BLaER1 treated with 17β-estradiol and CSF1 and Interleukin-3, amounts not matched to agents 10 nM and 100 nM (cell line): ENCODE measurements around the gene NALCN.

Source experiments
- H3K27ac ChIP-seq, 11 experiments: shearing (Covaris generic); formaldehyde crosslinking; 2 replicates each; pipeline ENCODE4 v1.8.1; 2022
- H3K27me3 ChIP-seq, 11 experiments: shearing (Covaris generic); formaldehyde crosslinking; 2 replicates each; pipeline ENCODE4 v1.8.1; 2022
- H3K36me3 ChIP-seq, 11 experiments: shearing (Covaris generic); formaldehyde crosslinking; 2 replicates each; pipeline ENCODE4 v1.8.1; 2022
- H3K4me1 ChIP-seq, 10 experiments: shearing (Covaris generic); formaldehyde crosslinking; 2 replicates each; pipeline ENCODE4 v1.8.1; 2022
- H3K4me2 ChIP-seq, 11 experiments: shearing (Covaris generic); formaldehyde crosslinking; 2 replicates each; pipeline ENCODE4 v1.8.1; 2022
- H3K4me3 ChIP-seq, 10 experiments: shearing (Covaris generic); formaldehyde crosslinking; 2 replicates each; pipeline ENCODE4 v1.8.1; 2022
- H3K9ac ChIP-seq, 11 experiments: shearing (Covaris generic); formaldehyde crosslinking; 2 replicates each; pipeline ENCODE4 v1.8.1; 2022
- H3K9me3 ChIP-seq, 11 experiments: shearing (Covaris generic); formaldehyde crosslinking; replicated peaks in 1 of 11; 2 replicates each; pipeline ENCODE4 v1.8.1; 2022
- H4K20me1 ChIP-seq, 11 experiments: shearing (Covaris generic); formaldehyde crosslinking; 2 replicates each; pipeline ENCODE4 v1.8.1; 2022
- Cebpa-rat ChIP-seq, 11 experiments: shearing (Covaris generic); IDR thresholded peaks; 2 replicates each; pipeline ENCODE4 v1.8.1; 2022

The NALCN gene

DNA sequence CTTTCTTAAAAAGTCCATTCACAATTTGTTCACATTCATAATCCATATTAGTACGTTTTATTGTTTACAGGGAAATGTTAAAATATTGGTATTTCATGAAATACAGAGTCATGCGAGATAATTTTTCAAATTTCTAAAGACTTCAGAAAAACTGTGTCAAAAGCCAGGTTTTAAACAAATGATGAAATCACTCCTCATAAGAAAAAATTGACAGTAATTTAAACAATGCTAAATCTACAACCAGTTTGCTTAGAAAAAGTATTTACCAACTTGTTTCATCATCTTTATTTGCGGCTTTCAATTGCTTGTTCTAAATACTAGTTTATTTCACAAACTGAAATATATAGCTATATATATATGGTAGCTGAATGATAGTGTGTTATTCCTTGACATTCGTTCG lies 1.2 kb upstream of the NALCN start:
- H3K27me3 ChIP-seq, result no peaks in the 10 kb centered on the region
- no peaks in the 10 kb centered on the region for H3K36me3 ChIP-seq
- H3K4me2 ChIP-seq, result no peak overlapping the region
- no peak overlapping the region for H3K9ac ChIP-seq
- no peak for TF ChIP-seq Cebpa-rat (IDR thresholded peaks at IDR 0.05)
- no peaks in the 10 kb centered on the region for H4K20me1 ChIP-seq
- H3K4me3 ChIP-seq, result no peak overlapping the region
- H3K9me3 ChIP-seq, result peaks cover 3 to 17% (median 10%) of the 10 kb centered on the region in 11 experiments; a peak in 15 of 22 replicates
- no peaks in the 10 kb centered on the region for H3K4me1 ChIP-seq
- no peak overlapping the region for H3K27ac ChIP-seq

DNA sequence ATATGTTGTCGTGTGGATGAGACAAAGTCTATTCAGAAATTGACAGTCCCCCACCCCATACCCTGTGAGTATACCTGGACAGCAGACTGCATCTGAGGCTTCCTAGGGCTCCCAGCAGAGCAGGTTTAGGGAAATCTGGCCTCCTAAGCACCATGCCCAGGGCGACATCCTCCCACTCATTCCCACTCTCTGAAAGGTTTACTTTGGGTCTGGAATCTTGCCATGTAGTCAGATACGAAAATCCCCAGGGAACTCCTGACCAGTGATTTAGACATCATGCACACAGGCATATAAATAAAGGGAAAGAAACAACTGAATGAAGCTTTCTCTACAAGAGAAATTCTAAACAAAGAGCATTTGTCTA lies 717 bp upstream of the NALCN start:
- no peak overlapping the region for H3K4me2 ChIP-seq
- H4K20me1 ChIP-seq, result no peaks in the 10 kb centered on the region
- H3K9ac ChIP-seq, result no peak overlapping the region
- H3K4me3 ChIP-seq, result no peak overlapping the region
- TF ChIP-seq Cebpa-rat (IDR thresholded peaks at IDR 0.05), result no peak
- H3K36me3 ChIP-seq, result no peaks in the 10 kb centered on the region
- H3K9me3 ChIP-seq, result peaks cover 3 to 17% (median 10%) of the 10 kb centered on the region in 11 experiments; a peak in 15 of 22 replicates
- no peak overlapping the region for H3K27ac ChIP-seq
- no peaks in the 10 kb centered on the region for H3K4me1 ChIP-seq
- no peaks in the 10 kb centered on the region for H3K27me3 ChIP-seq

DNA sequence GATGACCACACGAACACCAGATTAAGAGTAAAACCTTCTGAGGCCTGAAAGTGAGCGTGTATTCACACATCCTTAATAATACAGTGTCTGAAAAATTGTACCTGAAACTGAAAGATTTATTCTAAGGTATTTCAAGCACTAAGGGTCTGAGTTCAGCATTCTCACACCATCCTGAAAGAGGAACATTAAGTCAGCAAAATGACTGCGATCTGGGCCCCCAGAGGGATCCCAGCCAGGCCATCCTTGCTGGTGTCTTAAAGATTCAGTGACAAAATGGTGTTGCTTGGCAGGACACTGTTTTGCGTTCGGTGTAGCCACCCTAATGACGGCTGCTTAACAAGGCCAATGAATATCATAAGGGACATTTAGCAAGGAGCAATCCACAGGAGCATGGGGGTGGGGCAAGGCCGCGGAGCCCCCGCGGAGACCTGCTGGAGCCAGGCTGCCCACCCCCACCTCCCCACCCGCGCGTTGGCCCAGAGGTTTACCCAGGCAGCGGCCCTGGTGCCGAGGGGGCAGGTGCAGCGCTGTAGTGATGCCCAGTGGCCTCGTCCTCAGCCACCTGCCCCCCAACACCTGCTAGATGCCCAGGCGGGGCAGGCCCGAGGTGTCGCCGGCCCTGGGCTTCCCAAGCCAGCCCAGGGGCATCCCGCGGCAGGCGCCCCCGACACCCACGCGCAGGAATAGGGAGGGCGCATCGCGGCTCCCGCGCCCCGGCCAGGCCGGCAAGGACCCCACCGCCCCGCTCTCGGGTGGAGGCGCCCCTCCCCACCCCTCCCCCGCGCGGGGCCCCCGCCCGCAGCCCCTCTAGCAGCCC lies 742 bp downstream of the NALCN start:
- peaks cover 3 to 17% (median 10%) of the 10 kb centered on the region in 11 experiments; a peak in 15 of 22 replicates for H3K9me3 ChIP-seq
- H3K4me3 ChIP-seq, result no peak overlapping the region
- no peaks in the 10 kb centered on the region for H3K27me3 ChIP-seq
- no peak overlapping the region for H3K9ac ChIP-seq
- no peak overlapping the region for H3K4me2 ChIP-seq
- H3K36me3 ChIP-seq, result no peaks in the 10 kb centered on the region
- H3K27ac ChIP-seq, result no peak overlapping the region
- H4K20me1 ChIP-seq, result no peaks in the 10 kb centered on the region
- no peak for TF ChIP-seq Cebpa-rat (IDR thresholded peaks at IDR 0.05)
- no peaks in the 10 kb centered on the region for H3K4me1 ChIP-seq

DNA sequence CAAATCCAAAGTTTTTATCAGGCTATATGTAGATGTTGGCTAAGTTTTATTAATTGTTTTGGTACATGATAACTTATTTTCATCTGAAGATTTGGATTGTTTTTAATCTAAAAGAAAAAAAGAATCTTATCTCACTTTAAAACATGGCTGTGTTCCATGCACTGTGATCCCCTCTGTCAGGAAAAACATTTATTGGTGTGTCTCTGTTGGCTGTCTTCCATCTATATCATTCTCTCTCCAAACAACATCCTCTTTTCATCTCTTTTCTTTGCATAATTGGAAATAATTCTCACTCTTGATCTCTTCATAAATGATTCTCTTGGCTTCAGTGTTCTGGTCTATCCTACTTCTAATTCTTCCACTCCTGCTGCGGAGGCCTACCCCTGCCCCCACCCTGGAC lies 4.2 kb downstream of the NALCN start:
- Histone ChIP-seq H3K27ac (no peak overlapping the region), H3K27me3 (no peaks in the 10 kb centered on the region), H3K9ac (no peak overlapping the region), H4K20me1 (no peaks in the 10 kb centered on the region), H3K9me3 (peaks cover 3 to 16% (median 10%) of the 10 kb centered on the region in 11 experiments; a peak in 15 of 22 replicates), H3K36me3 (no peaks in the 10 kb centered on the region), H3K4me1 (no peaks in the 10 kb centered on the region), H3K4me2 (no peak overlapping the region), H3K4me3 (no peak overlapping the region)
- TF ChIP-seq Cebpa-rat (IDR thresholded peaks at IDR 0.05), result no peak

DNA sequence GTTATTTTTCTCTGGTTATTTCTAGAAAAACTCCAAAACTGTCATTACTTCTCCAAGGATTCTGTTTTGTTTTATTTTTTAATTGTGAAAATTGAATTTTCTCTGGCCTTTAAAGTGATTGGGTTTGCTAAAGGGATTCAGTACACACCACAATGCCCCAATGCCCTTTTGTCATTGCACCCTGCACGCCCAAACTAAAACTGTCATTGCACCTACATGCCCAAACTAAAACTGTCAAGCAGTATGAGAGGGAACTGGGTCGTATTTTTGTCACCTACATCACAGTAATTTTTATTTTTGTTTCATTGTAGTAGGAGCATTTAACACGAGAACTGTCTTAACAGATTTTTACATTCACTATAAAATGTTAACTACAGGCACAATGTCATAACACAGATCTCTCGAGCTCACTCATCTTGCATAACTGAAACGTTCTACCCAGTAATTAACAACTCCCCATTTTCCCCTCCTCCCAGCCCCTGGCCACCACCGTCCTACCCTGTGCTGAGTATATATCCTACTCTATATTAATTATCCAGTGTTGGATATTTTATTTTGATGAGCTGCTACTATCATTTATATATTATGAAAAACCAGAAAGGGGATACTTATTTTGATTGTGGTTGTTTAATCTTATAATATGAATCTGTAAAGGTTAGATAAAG lies 7.2 kb downstream of the NALCN start:
- H3K4me1 ChIP-seq, result 0 out of 20 replicates have a peak, but pooled peaks cover 0 to 7% (median 0%) of the 10 kb centered on the region in 10 experiments
- H4K20me1 ChIP-seq, result no peaks in the 10 kb centered on the region
- H3K36me3 ChIP-seq, result no peaks in the 10 kb centered on the region
- H3K27me3 ChIP-seq, result no peaks in the 10 kb centered on the region
- H3K4me3 ChIP-seq, result no peak overlapping the region
- H3K9ac ChIP-seq, result no peak overlapping the region
- H3K4me2 ChIP-seq, result no peak overlapping the region
- H3K27ac ChIP-seq, result no peak overlapping the region
- no peaks in the 10 kb centered on the region for H3K9me3 ChIP-seq
- no peak for TF ChIP-seq Cebpa-rat (IDR thresholded peaks at IDR 0.05)

DNA sequence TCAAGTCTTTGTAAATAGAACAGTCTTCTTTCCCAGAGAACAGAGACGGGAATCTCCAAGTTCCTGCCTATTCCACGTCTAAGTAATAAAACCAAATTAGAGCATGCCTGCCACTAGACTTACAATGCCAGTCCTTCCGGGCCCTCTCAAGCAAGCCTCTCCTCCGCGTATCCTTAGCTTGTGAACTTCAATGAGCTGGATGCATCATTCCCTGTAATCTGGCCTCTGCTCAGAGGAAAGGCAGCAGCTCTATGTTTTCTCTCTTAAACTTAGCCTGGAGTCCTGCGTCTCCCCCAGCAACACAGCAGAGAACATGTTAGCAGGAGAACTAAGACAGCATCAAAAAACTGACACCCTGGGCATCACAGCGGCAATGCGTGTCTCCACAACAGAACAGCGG lies 8.2 kb downstream of the NALCN start:
- no peak overlapping the region for H3K27ac ChIP-seq
- no peaks in the 10 kb centered on the region for H3K27me3 ChIP-seq

DNA sequence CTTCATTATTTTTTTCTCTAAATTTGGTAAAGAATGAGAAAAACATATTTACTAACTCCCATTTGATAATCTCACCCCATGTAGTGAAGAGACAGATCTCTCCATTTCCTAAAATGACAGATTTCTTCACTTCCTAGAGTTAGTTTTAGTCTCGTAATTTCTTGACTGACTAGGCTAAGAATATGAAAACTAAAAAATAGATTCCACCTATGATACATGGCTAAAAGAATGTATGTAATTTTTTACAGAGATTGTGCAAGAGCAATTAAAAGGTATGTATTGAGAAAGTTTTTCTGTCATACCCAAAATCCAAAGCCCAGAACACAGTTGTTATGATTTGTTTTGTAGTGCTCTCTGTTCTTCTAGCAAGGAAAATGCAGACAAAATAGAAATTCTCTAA lies 9.5 kb downstream of the NALCN start:
- no peaks in the 10 kb centered on the region for H4K20me1 ChIP-seq
- H3K9me3 ChIP-seq, result no peaks in the 10 kb centered on the region
- H3K36me3 ChIP-seq, result no peaks in the 10 kb centered on the region
- no peak overlapping the region for H3K9ac ChIP-seq
- H3K27ac ChIP-seq, result no peak overlapping the region
- TF ChIP-seq Cebpa-rat (IDR thresholded peaks at IDR 0.05), result no peak
- H3K4me1 ChIP-seq, result 0 out of 20 replicates have a peak, but pooled peaks cover 0 to 7% (median 0%) of the 10 kb centered on the region in 10 experiments
- no peaks in the 10 kb centered on the region for H3K27me3 ChIP-seq
- no peak overlapping the region for H3K4me2 ChIP-seq
- no peak overlapping the region for H3K4me3 ChIP-seq

More for the DNA sequence above, 8.2 kb downstream of the NALCN start:
- Histone ChIP-seq H3K9me3 (no peaks in the 10 kb centered on the region), H3K4me1 (0 out of 20 replicates have a peak, but pooled peaks cover 0 to 7% (median 0%) of the 10 kb centered on the region in 10 experiments), H4K20me1 (no peaks in the 10 kb centered on the region), H3K4me3 (no peak overlapping the region), H3K9ac (no peak overlapping the region), H3K36me3 (no peaks in the 10 kb centered on the region), H3K4me2 (no peak overlapping the region)
- TF ChIP-seq Cebpa-rat (IDR thresholded peaks at IDR 0.05), result no peak

- TF ChIP-seq Cebpa-rat (IDR thresholded peaks at IDR 0.05), result no peak
- Histone ChIP-seq H4K20me1 (no peaks in the 10 kb centered on the region), H3K27me3 (no peaks in the 10 kb centered on the region), H3K9ac (no peak overlapping the region), H3K27ac (no peak overlapping the region), H3K36me3 (no peaks in the 10 kb centered on the region), H3K4me1 (0 out of 20 replicates have a peak, but pooled peaks cover 0 to 7% (median 0%) of the 10 kb centered on the region in 10 experiments), H3K9me3 (no peaks in the 10 kb centered on the region), H3K4me3 (no peak overlapping the region), H3K4me2 (no peak overlapping the region)
These were observed 15.1 kb downstream of the NALCN start for GRCh38 chr13:101401196-101401595.

DNA sequence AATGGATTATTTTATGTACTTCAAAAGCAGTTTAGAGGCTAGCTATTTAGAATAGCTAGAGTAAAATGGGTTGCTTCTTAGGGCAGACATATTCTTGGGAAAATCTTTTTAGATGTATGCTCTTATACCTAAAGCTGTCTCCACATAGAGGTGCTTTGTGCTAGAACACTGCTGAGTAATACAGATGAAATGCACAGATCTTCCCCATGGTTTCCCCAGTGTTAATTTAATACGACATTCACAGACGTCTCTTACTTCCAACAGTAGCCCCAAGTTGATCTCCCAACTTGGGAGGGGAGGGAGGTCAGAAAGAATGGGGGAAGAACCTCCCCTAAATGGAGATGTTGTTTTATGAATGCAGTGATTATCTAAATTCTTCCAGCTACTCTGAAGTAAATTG lies 16.9 kb downstream of the NALCN start:
- Histone ChIP-seq H3K27ac (no peak overlapping the region), H3K9me3 (no peaks in the 10 kb centered on the region), H4K20me1 (no peaks in the 10 kb centered on the region), H3K9ac (no peak overlapping the region), H3K4me1 (no peaks in the 10 kb centered on the region), H3K36me3 (no peaks in the 10 kb centered on the region), H3K27me3 (no peaks in the 10 kb centered on the region), H3K4me3 (no peak overlapping the region), H3K4me2 (no peak overlapping the region)
- TF ChIP-seq Cebpa-rat (IDR thresholded peaks at IDR 0.05), result no peak
